Measurements from ENCODE around the gene KIF4B.
"Not testable (repeated sequence)": the region's sequence is repeated elsewhere in the genome, so short reads cannot be mapped to it uniquely, and the experiment has no call there.

KIF4B gene

DNA sequence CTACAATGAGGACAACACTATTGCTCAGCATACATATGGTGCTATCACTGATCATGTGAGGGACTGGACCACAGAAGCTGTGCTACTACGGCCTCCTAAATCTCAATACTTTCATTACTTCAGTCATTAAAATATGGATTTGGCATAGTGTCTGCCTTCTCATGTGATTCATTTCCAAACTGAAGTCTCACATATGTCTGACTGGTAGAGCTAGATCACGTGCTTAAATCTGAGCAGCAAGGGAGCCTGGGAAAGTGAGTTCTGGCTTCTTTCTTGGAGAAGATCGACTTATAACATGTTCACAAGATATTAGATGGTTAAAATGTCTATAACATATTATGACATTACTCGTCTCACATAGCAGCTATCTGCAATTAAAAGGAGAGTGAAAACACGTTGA, 8.3 kb downstream of the KIF4B start:
- CTCF ChIA-PET: no interaction called here
- Mint-ChIP-seq H3K4me3 (no peak overlapping the region), H3K4me1 (no peaks in the 10 kb centered on the region), H3K27ac (no peak overlapping the region), H3K9me3 (no peaks in the 10 kb centered on the region), H3K36me3 (no peaks in the 10 kb centered on the region), H3K27me3 (peaks cover 4% of the 10 kb centered on the region)
- no peak for DNase-seq

DNA sequence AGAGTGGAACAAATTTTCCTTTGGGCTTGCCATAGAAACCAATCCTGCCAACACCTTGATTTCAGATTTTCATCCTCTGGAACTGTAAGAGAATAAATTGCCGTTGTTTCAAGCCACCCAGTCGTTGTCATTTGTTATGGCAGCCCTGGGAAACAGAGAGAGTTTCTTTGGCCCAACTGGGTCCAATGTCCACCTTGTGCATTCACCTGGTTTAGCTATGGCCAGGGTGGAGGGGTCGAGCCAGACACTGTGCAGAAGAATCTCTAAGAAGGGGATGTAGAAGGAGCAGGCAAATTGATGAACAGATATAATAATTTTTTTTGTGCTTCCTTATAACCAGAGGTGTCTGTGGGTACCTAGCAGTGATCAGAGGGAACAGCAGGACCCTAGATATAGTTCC, 9.8 kb downstream of the KIF4B start:
- Mint-ChIP-seq H3K27me3 (no peaks in the 10 kb centered on the region), H3K4me3 (no peak overlapping the region), H3K27ac (no peak overlapping the region), H3K4me1 (no peaks in the 10 kb centered on the region), H3K9me3 (no peaks in the 10 kb centered on the region), H3K36me3 (no peaks in the 10 kb centered on the region)
- DNase-seq: no peak
- CTCF ChIA-PET: no interaction called here

DNA sequence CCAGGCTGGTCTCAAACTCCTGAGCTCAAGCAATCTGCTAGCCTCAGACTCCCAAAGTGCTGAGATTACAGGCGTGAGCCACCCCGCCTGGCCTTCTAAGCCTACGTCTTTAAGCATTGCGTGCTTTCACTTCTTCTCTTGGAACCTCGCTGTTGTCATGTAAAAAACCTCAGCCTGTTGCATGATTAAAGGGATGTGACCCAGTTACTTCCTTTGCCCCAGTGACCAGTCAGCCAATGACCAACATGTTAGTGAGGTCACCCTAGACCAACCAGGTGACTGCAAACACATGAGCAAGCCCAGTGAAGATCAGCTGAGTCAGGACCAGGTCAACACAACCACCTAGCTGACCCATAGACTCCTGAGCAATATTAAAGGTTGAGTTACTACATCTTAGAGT, 10.5 kb downstream of the KIF4B start:
- Mint-ChIP-seq H3K27me3 (no peaks in the 10 kb centered on the region), H3K4me3 (no peak overlapping the region), H3K27ac (no peak overlapping the region), H3K36me3 (no peaks in the 10 kb centered on the region), H3K4me1 (no peaks in the 10 kb centered on the region), H3K9me3 (peaks cover 1% of the 10 kb centered on the region)
- DNase-seq: no peak
- CTCF ChIA-PET: no interaction called here

DNA sequence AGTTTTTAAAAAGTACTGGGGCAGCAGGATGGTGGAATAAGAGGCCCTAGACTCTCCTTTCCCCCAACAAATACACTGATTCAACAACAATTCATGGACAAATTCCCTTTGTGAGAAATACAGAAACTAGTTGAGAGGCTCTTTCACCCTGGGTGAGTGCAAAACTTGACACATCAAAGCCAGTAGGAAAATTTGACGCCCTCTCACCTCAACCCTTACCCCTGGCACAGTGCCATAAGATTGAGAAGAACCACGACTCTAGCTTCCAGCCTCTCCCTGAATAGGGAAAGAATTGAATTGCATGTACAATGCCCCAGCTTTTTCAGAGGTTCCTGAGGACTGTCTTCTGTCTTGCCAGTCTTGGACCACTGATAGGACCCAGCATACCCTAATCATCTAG, 12.3 kb downstream of the KIF4B start:
- no peaks in the 10 kb centered on the region for H3K27me3 Mint-ChIP-seq

DNA sequence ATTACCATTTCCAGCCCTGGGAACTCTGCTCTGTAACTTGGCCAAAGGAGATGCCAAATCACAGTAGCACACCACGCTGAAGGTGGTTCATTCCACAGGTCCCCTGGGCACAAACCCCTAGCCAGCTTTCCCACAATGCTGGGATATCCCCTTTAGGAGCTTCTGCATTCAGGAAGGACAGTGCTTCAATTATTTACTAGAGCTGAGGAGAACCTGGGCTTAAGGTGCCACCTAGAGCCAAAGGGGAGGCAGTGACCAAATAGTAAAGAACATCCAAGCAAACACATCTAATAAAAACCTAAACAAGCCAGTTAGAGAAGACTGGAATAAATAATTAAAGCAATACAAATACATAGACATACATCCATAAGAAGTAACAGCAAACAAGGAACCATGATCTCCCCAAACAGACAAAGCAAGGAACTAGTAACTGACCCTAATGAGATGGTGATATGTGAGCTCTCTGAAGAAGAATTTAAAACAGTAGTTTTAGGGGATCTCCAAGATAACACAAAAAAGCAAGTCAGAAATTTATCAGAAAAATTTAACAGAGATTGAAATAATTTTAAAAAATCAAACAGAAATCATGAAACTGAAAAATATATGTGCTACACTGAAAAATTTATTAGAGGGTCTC, 14.6 kb downstream of the KIF4B start:
- CTCF ChIA-PET: no interaction called here

More for the DNA sequence above, 12.3 kb downstream of the KIF4B start:
- no peaks in the 10 kb centered on the region for H3K4me1 Mint-ChIP-seq
- H3K36me3 Mint-ChIP-seq: no peaks in the 10 kb centered on the region
- CTCF ChIA-PET: no interaction called here
- no peak overlapping the region for H3K4me3 Mint-ChIP-seq
- H3K9me3 Mint-ChIP-seq: peaks cover 1% of the 10 kb centered on the region
- no peak overlapping the region for H3K27ac Mint-ChIP-seq
- DNase-seq: no peak

DNA sequence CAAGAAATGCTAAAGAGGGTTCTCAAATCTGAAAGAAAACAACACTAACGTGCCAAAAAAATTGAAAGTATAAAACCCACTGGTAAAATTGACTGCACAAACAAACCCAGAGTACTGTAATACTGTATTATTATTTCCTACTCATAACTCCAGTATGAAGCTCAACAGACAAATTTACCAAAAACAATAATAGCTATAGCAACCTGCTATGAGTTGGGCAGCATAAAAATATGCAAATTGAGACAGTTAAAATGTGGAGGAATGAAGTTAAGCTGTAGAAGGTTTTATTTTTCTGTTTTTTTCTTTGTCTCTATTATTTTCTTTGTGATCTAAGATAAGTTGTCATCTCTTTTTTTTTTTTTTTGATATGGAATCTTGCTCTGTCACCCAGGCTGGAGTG, 15.7 kb downstream of the KIF4B start:
- Mint-ChIP-seq H3K9me3 (peaks cover 1% of the 10 kb centered on the region), H3K36me3 (no peaks in the 10 kb centered on the region), H3K27ac (no peak overlapping the region), H3K4me3 (no peak overlapping the region), H3K27me3 (no peaks in the 10 kb centered on the region), H3K4me1 (no peaks in the 10 kb centered on the region)
- DNase-seq: no peak
- CTCF ChIA-PET: no interaction called here

More for the DNA sequence above, 14.6 kb downstream of the KIF4B start:
- peaks cover 1% of the 10 kb centered on the region for H3K9me3 Mint-ChIP-seq
- H3K27me3 Mint-ChIP-seq: no peaks in the 10 kb centered on the region
- no peak overlapping the region for H3K27ac Mint-ChIP-seq
- H3K4me3 Mint-ChIP-seq: no peak overlapping the region
- no peak for DNase-seq
- no peaks in the 10 kb centered on the region for H3K4me1 Mint-ChIP-seq
- H3K36me3 Mint-ChIP-seq: no peaks in the 10 kb centered on the region

DNA sequence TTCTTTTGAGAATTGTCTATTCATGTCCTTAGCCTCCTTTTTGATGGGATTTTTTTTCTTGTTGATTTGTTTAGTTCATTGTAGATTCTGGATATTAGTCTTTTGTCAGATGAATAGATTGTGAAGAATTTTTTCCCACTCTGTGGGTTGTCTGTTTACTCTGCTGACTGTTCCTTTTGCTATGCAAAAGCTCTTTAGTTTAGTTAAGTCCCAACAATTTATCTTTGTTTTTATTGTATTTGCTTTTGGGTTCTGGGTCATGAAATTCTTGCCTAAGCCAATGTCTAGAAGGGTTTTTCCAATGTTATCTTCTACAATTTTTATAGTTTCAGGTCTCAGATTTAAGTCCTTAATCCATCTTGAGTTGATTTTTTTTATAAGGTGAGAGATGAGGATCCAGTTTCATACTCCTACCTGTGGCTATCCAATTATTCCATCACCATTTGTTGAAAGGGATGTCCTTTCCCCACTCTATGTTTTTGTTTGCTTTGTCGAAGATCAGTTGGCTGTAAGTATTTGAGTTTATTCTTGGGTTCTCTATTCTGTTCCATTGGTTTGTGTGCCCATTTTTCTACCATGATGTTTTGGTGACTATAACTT, 20.7 kb downstream of the KIF4B start:
- H3K27me3 Mint-ChIP-seq, H3K4me1 Mint-ChIP-seq, H3K36me3 Mint-ChIP-seq, H3K4me3 Mint-ChIP-seq, H3K27ac Mint-ChIP-seq, CTCF ChIA-PET, DNase-seq, H3K9me3 Mint-ChIP-seq: not testable (repeated sequence)

DNA sequence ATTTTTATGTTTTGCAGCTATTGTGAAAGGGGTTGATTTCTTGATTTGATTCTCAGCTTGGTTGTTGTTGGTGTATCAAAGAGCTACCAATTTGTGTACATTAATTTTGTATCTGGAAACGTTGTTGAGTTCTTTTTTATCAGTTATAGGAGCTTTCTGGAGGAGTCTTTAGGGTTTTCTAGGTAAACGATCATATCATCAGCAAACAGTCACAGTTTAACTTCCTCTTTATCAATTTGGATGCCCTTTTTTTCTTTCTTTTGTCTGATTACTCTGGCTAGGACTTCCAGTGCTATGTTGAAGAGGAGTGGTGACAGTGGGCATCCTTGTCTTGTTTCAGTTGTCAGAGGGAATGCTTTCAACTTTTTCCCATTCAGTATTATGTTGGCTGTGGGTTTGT, 21.5 kb downstream of the KIF4B start:
- H3K4me1 Mint-ChIP-seq, DNase-seq, H3K36me3 Mint-ChIP-seq, H3K27me3 Mint-ChIP-seq, H3K27ac Mint-ChIP-seq, H3K4me3 Mint-ChIP-seq, CTCF ChIA-PET, H3K9me3 Mint-ChIP-seq: not testable (repeated sequence)

DNA sequence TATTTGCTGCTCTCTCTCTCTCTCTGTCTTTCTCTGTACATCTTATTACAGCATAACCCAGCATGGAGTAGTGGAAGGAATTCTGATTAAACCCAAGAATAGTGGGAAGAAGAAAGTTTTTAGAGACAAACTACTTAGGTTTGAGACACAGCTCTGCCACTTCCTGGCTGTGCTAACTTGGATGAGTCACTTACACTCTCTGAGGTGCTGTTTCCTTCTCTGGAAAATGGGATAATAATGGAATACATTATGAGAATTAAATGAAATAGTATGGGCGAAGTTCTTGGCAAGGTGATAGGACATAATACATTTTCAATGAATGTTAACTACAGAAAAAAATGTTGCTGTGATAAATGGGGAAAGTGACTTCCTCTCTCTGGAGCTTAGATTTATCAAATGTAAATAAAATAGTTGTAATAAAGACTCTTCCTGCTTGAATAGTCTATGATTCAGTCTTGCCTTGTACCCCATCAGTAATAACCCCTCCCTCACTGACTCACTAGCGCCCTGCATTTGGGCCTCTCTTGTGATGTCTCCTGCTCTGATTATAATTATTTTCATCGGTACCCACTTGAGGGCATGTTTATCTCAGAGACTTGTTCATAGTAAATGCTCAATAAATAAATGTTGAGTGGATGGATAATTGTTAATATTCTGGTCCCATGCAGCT, 27.6 kb downstream of the KIF4B start:
- Mint-ChIP-seq H3K9me3 (no peaks in the 10 kb centered on the region), H3K27me3 (peaks cover 7% of the 10 kb centered on the region), H3K36me3 (no peaks in the 10 kb centered on the region), H3K27ac (no peak overlapping the region), H3K4me3 (no peak overlapping the region), H3K4me1 (no peaks in the 10 kb centered on the region)
- CTCF ChIA-PET: no interaction called here
- DNase-seq: no peak

DNA sequence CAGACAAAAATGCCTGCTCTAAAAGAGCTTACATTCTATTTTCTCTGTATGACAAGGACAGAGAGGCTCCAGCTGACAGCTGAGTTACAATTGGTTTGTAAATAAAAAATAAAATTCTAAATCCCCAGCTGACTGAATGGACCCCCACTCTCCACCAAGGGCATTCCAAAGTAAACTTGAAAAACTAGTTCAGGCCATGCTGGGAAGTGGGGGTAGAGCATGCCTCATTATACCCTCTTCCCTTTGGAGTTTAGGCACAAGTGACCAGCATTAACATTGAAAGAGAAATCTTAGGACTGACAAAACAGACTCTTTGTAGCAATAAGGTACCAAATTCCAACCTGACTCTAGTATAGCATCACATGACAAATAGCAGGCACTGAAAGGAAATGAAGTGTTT, 31.0 kb downstream of the KIF4B start:
- DNase-seq: no peak
- Mint-ChIP-seq H3K4me1 (no peaks in the 10 kb centered on the region), H3K27me3 (no peaks in the 10 kb centered on the region), H3K9me3 (no peaks in the 10 kb centered on the region), H3K4me3 (no peak overlapping the region), H3K36me3 (no peaks in the 10 kb centered on the region), H3K27ac (no peak overlapping the region)
- CTCF ChIA-PET: no interaction called here

DNA sequence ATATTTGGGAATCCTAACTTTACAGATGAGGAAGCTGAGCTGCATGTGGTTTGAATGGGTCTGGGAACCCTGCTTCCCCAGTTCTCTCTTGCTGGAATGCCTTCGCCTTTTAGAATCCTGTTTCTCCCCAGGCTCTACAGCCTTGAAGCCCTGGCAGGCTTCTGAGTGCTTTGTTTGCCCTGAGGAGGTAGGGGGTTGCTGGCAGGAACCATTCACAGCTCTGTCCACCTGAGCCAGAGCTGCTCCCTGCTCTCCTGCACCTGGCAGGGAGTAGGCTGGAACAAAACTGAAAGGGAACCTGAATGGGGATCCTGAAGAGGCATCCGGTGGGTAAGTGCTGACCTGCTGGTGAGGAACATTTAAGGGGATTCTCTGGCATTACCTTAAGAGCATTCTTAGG, 33.0 kb downstream of the KIF4B start:
- DNase-seq: no peak
- H3K4me3 Mint-ChIP-seq: no peak overlapping the region
- H3K27ac Mint-ChIP-seq: no peak overlapping the region
- CTCF ChIA-PET: no interaction called here
- H3K9me3 Mint-ChIP-seq: no peaks in the 10 kb centered on the region
- H3K36me3 Mint-ChIP-seq: no peaks in the 10 kb centered on the region
- H3K27me3 Mint-ChIP-seq: no peaks in the 10 kb centered on the region
- H3K4me1 Mint-ChIP-seq: no peaks in the 10 kb centered on the region

DNA sequence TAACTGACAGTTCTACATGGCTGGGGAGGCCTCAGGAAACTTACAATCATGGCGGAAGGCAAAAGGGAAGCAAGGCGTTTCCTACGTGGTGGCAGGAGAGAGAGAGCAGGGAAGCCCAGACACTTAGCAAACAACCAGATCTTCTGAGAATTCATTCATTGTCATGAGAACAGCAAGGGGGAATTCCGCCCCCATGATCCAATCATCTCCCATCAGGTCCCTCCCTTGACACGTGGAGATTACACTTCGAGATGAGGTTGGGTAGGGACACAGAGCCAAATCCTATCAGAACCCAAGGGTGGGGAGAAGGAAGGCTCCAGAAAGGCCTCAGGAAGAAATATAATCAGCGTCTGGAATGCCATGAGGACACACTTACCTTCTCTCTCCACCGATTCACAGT, 34.3 kb downstream of the KIF4B start:
- no peaks in the 10 kb centered on the region for H3K9me3 Mint-ChIP-seq
- CTCF ChIA-PET: no interaction called here
- DNase-seq: no peak

DNA sequence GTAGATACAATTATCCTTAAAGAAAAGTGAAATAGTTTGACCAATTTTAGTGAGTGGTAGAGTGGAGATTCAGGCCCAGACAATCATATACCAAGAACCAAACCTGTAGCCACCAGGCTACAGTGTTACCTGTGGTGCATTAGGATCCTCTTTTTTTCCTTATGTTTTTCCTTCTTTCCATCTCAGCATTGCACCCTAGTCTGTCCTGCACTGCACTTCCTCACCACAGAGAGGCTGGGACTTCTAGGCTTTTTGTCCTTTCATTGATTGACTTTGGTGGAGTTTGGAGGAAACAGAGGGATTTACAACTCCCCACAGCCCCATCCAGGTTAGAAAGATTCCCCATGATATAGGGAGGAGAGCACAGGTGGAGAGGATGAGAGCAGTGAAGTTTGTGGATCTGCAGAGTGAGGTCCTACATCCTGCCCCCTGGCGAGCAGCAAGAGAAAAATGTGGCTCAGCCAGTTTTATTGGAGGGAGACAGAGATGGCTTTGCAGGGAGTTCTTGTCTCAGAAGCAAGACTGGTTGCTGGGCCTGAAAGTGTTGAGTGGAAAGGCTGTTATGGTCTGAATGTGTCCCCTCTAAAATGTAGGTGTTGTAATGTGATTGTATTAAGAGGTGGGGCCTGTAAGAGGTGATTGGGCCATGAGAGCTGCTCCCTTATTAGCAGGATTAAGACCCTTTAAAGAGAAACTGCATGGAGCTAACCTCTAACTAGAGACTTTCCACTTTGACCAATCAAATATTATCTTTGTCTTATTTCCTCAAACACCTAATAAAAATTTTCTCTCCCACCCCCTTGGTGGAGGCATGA, 36.2 kb downstream of the KIF4B start:
- Mint-ChIP-seq H3K27ac (no peak overlapping the region), H3K36me3 (no peaks in the 10 kb centered on the region), H3K9me3 (no peaks in the 10 kb centered on the region), H3K27me3 (peaks cover 3% of the 10 kb centered on the region), H3K4me1 (no peaks in the 10 kb centered on the region), H3K4me3 (no peak overlapping the region)
- CTCF ChIA-PET: no interaction called here
- no peak for DNase-seq

More for the DNA sequence above, 34.3 kb downstream of the KIF4B start:
- Mint-ChIP-seq H3K4me3 (no peak overlapping the region), H3K27ac (no peak overlapping the region), H3K36me3 (no peaks in the 10 kb centered on the region), H3K27me3 (no peaks in the 10 kb centered on the region), H3K4me1 (no peaks in the 10 kb centered on the region)

DNA sequence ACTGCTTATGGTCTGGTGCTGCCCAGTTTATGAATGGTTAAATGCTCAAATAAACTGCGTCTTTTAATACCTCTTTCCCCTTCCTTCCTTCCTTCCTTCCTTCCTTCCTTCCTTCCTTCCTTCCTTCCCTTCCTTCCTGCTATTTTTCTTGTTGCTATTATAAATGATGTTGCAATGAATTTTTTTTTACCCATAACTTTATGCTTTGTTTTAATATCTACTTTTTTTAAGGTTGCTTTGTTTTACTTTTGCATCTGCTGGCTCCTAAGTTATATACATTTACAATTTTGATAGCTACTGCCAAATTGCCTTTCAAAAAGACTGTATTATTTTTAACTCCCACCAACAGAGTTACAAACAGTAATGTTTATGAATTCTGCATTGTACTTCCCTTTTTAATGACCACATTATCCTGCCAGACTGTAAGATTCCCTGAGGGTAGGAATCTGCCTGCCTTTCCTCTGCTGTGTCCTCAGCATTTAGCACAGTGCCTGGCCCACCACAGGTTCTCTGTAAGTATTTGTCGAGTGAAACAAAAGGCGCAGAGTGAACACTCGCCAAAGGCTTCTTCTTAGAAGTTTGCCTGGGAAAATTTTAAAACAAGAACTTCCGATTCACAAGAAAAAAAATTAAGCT, 36.9 kb downstream of the KIF4B start:
- Mint-ChIP-seq H3K27me3 (peaks cover 3% of the 10 kb centered on the region), H3K9me3 (no peaks in the 10 kb centered on the region), H3K27ac (no peak overlapping the region), H3K36me3 (no peaks in the 10 kb centered on the region), H3K4me1 (no peaks in the 10 kb centered on the region), H3K4me3 (no peak overlapping the region)
- CTCF ChIA-PET: no interaction called here
- no peak for DNase-seq

Measured in activated naive CD4-positive, alpha-beta T cell treated with anti-CD3 and anti-CD28 coated beads, Interleukin-2, amount 10 ng/mL, durations not matched to agents 7 days and 5 days (primary cell).